Panc1 (cell line): ENCODE data around the gene FAM83G. TPM values are rescaled to one million over a fixed set of nuclear protein-coding genes. Genes with fewer than 3 reads are reported as not detected.

Experiments
- ATAC-seq: fragments of 200-7000 bp; cut with Tn5 transposase; 2 replicates; pipeline ENCODE4 v1.9.1; 2020; ENCODE audit warnings: mild to moderate bottlenecking, moderate library complexity
- BruUV-seq: library from RNA; stranded (reverse); fragments of 400-500 nt; replicated peaks from 2 replicates; lab custom pipeline; 2021; lab: Mats Ljungman, UMichigan
- CTCF ChIA-PET: fragments of 300-600 bp; sonication (Branson Sonifier 250); formaldehyde crosslinking; loops from one replicate; lab custom pipeline; 2022; ENCODE audit warnings: antibody characterized with exemption; lab: Charles Lee
- POLR2A ChIA-PET: fragments of 300-600 bp; sonication (Branson Sonifier 250); formaldehyde crosslinking; loops from one replicate; lab custom pipeline; 2022; ENCODE audit warnings: antibody characterized with exemption; lab: Charles Lee
- DNase-seq: peaks from one replicate; pipeline ENCODE4 v3.0.0-alpha.2; 2010; ENCODE audit warnings: low read depth, low spot score
- H3K27ac ChIP-seq: 2 replicates; pipeline ENCODE4 v1.5.1; 2011; ENCODE audit warnings: mild to moderate bottlenecking, low read length, inconsistent platforms
- H3K27me3 ChIP-seq: fragments of 200-500 bp; sonication (Bioruptor generic); 2 replicates; pipeline ENCODE4 v1.6.0; 2014; ENCODE audit warnings: low read length, inconsistent platforms; ENCODE audit not compliant: control insufficient read depth, insufficient read depth
- H3K36me3 ChIP-seq: fragments of 200-500 bp; sonication (Bioruptor generic); 2 replicates; pipeline ENCODE4 v1.5.1; 2014; ENCODE audit warnings: inconsistent platforms, mild to moderate bottlenecking, low read length, moderate library complexity; ENCODE audit not compliant: control insufficient read depth, insufficient read depth
- H3K4me1 ChIP-seq: 2 replicates; pipeline ENCODE4 v1.5.1; 2011; ENCODE audit warnings: inconsistent platforms, mild to moderate bottlenecking, low read length, moderate library complexity; ENCODE audit not compliant: control insufficient read depth, insufficient read depth
- H3K4me3 ChIP-seq, 2 experiments: 2 replicates each; pipeline ENCODE4 v1.5.1; 2011 to 2012; ENCODE audit warnings: low read depth in 2 of 2, low read length in 2 of 2, mild to moderate bottlenecking in 2 of 2, inconsistent platforms in 1 of 2, moderate library complexity in 1 of 2
- H3K9me3 ChIP-seq: fragments of 200-500 bp; sonication (Bioruptor generic); 2 replicates; pipeline ENCODE4 v1.5.1; 2014; ENCODE audit warnings: low read depth, mild to moderate bottlenecking, inconsistent platforms, low read length, moderate library complexity; ENCODE audit not compliant: control insufficient read depth, insufficient read depth
- POLR2AphosphoS5 ChIP-seq: IDR thresholded peaks from 2 replicates; pipeline ENCODE4 v1.6.1; 2012; ENCODE audit warnings: mild to moderate bottlenecking, low read depth, low read length, moderate library complexity
- REST ChIP-seq, 2 experiments: IDR thresholded peaks; 2 replicates each; pipeline ENCODE4 v1.6.1; 2011 to 2012; ENCODE audit warnings: low read depth in 2 of 2, control low read depth in 1 of 2, low read length in 1 of 2, mild to moderate bottlenecking in 1 of 2, moderate library complexity in 1 of 2; ENCODE audit not compliant: insufficient read depth in 1 of 2
- SIN3A ChIP-seq: IDR thresholded peaks from 2 replicates; pipeline ENCODE4 v1.6.1; 2012; ENCODE audit warnings: low read depth, mild to moderate bottlenecking, low read length, moderate library complexity, borderline replicate concordance; ENCODE audit not compliant: insufficient read depth
- TCF7L2 ChIP-seq: IDR thresholded peaks from 2 replicates; pipeline ENCODE4 v1.6.1; 2011; ENCODE audit warnings: mild to moderate bottlenecking, low read depth, low read length, inconsistent platforms
- in situ Hi-C: cut with HindIII; loops from 2 replicates; pipeline ENCODE4 v1.10.0; 2016; ENCODE audit warnings: low sequenced_read_pairs, low pct_unique_long_range_greater_than_20kb
- intact Hi-C: fragments of 100-400 bp; cut with micrococcal nuclease; formaldehyde crosslinking; loops from one replicate; pipeline ENCODE4 v1.10.0; 2022; ENCODE audit not compliant: unreplicated experiment
- total RNA-seq: library from RNA; stranded (reverse); gene quantifications from one replicate; pipeline ENCODE4 v1.2.1, GENCODE V29; 2021; ENCODE audit not compliant: unreplicated experiment
- TF ChIP-seq, protein P1 (sequence below): fragments of 450-650 bp; IDR thresholded peaks from 2 replicates; pipeline ENCODE4 v1.5.1; 2017; ENCODE audit warnings: mild to moderate bottlenecking

FAM83G gene
- total RNA-seq, 1 experiment from 2014 or later: 17.3 TPM

GRCh38 chr17:18975597-18975996 is 29.0 kb downstream of the FAM83G start:
- BruUV-seq: no TSS peak
- H3K27ac ChIP-seq: no peak overlapping the region
- CTCF ChIA-PET: no interaction called here
- no peaks in the 10 kb centered on the region; the same call in 1 of the 2 replicates for H3K4me1 ChIP-seq
- POLR2A ChIA-PET: no interaction called here
- H3K36me3 ChIP-seq: no peaks in the 10 kb centered on the region
- intact Hi-C loops (no loop called here), in situ Hi-C loops (no loop called here)
- no peaks in the 10 kb centered on the region for H3K27me3 ChIP-seq
- H3K9me3 ChIP-seq: no peaks in the 10 kb centered on the region
- no peak for DNase-seq
- TF ChIP-seq REST (IDR thresholded peaks at IDR 0.05; ENCODE audit: insufficient read depth in 1 of 2, low read depth in 2 of 2, low read length in 1 of 2) (no peak), POLR2AphosphoS5 (no peak), SIN3A (no peak), TCF7L2 (no peak)
- TF ChIP-seq, protein P1, sequence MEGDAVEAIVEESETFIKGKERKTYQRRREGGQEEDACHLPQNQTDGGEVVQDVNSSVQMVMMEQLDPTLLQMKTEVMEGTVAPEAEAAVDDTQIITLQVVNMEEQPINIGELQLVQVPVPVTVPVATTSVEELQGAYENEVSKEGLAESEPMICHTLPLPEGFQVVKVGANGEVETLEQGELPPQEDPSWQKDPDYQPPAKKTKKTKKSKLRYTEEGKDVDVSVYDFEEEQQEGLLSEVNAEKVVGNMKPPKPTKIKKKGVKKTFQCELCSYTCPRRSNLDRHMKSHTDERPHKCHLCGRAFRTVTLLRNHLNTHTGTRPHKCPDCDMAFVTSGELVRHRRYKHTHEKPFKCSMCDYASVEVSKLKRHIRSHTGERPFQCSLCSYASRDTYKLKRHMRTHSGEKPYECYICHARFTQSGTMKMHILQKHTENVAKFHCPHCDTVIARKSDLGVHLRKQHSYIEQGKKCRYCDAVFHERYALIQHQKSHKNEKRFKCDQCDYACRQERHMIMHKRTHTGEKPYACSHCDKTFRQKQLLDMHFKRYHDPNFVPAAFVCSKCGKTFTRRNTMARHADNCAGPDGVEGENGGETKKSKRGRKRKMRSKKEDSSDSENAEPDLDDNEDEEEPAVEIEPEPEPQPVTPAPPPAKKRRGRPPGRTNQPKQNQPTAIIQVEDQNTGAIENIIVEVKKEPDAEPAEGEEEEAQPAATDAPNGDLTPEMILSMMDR: no peak
- H3K4me3 ChIP-seq: no peak overlapping the region
- no peak for ATAC-seq

DNA sequence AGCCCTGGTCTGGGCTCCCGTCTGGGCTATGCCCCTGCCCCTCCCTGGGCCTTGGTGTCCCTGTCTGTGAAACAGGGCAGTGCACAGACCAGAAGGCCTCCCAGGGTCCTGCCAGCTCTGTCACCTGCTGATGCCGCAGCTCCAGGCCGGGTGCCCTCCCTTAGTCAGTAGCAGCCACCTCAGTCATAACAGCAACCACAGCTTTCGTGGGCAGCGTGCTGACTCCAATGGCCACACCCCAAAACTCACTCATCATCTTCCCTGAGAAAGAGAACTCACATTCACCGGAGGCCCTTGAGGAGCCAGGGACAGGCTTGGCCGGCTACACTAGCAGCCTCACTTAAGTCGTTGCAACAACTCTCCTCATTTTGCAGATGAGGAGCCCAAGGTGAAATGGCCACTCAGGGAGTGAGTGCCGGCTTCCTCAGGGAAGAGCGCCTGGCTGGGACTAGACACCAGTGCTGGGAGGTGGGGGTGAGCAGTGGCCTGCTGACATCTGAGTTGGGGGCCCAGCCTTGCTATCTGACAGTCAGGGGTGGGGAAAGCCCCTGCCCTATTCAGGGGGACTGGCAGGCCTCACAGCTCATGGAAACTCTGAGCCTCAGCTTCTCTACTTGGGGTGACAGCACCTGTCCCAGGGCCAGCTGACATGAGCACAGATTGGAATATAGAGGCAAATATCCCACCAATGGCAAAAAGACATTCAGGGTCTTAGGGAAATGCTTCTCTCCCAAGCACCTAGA is 30.0 kb downstream of the FAM83G start:
- intact Hi-C loops: no loop called here
- no peaks in the 10 kb centered on the region for H3K9me3 ChIP-seq
- no peak for DNase-seq
- in situ Hi-C loops: no loop called here
- no TSS peak for BruUV-seq
- TF ChIP-seq REST (IDR thresholded peaks at IDR 0.05; ENCODE audit: insufficient read depth in 1 of 2, low read depth in 2 of 2, low read length in 1 of 2) (no peak), POLR2AphosphoS5 (no peak), TCF7L2 (no peak), SIN3A (no peak)
- TF ChIP-seq, protein P1: no peak
- ChIA-PET CTCF (no interaction called here), POLR2A (no interaction called here)
- H3K27me3 ChIP-seq: no peaks in the 10 kb centered on the region
- no peaks in the 10 kb centered on the region for H3K4me1 ChIP-seq
- no peak overlapping the region for H3K4me3 ChIP-seq
- no peaks in the 10 kb centered on the region for H3K36me3 ChIP-seq
- H3K27ac ChIP-seq: no peak overlapping the region
- no peak for ATAC-seq
